NCI-H1417 treated with DMSO at 0.1 percent for 48 hours (cell line): ENCODE results near the gene ZNF263.
A peak's percentile ranks its signal among the peaks of the same experiment; 100 is the strongest.

Experiments used
- DNase-seq: peaks from one replicate; lab custom pipeline; 2025; lab: John Stamatoyannopoulos, UW

ZNF263 gene

GRCh38 chr16:3282730-3283542, at the start of gene ZNF263:
TSS of gene ZNF263 (plus strand) at chr16:3283491. CDS start at chr16:3283819, 328 bp downstream.
- peak; percentile 93 for DNase-seq

- no peak for DNase-seq
Observed at GRCh38 chr16:3234543-3234856, 48.8 kb upstream of the ZNF263 start.

GRCh38 chr16:3234857-3235561, 48.3 kb upstream of the ZNF263 start, which contains the start of gene ZNF200:
TSS of gene ZNF200 (minus strand) at chr16:3235158. CDS start at chr16:3233755, 1,403 bp downstream.
- peak; percentile 70 for DNase-seq

- no peak for DNase-seq
Observed at GRCh38 chr16:3235856-3236669, 47.2 kb upstream of the ZNF263 start.

GRCh38 chr16:3241761-3242160, 41.5 kb upstream of the ZNF263 start:
- no peak for DNase-seq

- DNase-seq, result no peak
Observed at GRCh38 chr16:3242709-3243108, 40.6 kb upstream of the ZNF263 start.

- DNase-seq, result no peak
Observed at GRCh38 chr16:3243882-3244281, 39.4 kb upstream of the ZNF263 start.

- no peak for DNase-seq
Observed at GRCh38 chr16:3246002-3246401, 37.3 kb upstream of the ZNF263 start.

- DNase-seq, result no peak
Observed at GRCh38 chr16:3246876-3247275, 36.4 kb upstream of the ZNF263 start.

- DNase-seq, result no peak
Observed at GRCh38 chr16:3248596-3248995, 34.7 kb upstream of the ZNF263 start.

GRCh38 chr16:3249020-3249419, 34.3 kb upstream of the ZNF263 start:
- no peak for DNase-seq

GRCh38 chr16:3249451-3249850, 33.8 kb upstream of the ZNF263 start:
- no peak for DNase-seq

GRCh38 chr16:3252967-3253366, 30.3 kb upstream of the ZNF263 start:
- DNase-seq, result no peak

- no peak for DNase-seq
Observed at GRCh38 chr16:3254309-3254708, 29.0 kb upstream of the ZNF263 start.

- DNase-seq, result no peak
Observed at GRCh38 chr16:3256146-3256865, 27.0 kb upstream of the ZNF263 start, which contains the start of gene MEFV. TSS of gene MEFV (minus strand) at chr16:3256633. CDS start at chr16:3256587, 46 bp downstream.

- DNase-seq, result no peak
Observed at GRCh38 chr16:3256866-3257465, 26.3 kb upstream of the ZNF263 start.

GRCh38 chr16:3259836-3260235, 23.5 kb upstream of the ZNF263 start:
- no peak for DNase-seq

GRCh38 chr16:3262517-3262916, 20.8 kb upstream of the ZNF263 start:
- no peak for DNase-seq

- DNase-seq, result peak; percentile 81
Observed at GRCh38 chr16:3264137-3265036, 18.9 kb upstream of the ZNF263 start.

- no peak for DNase-seq
Observed at GRCh38 chr16:3266873-3267537, 16.3 kb upstream of the ZNF263 start.
